Pancreas (tissue), 10 donors: ENCODE data around the gene PAPPA2. TPM values are rescaled to one million over a fixed set of nuclear protein-coding genes. Genes with fewer than 3 reads are reported as not detected.

Experiments used
- ATAC-seq, 4 donors: fragments of 200-7000 bp; cut with Tn5 transposase; one replicate each; pipeline versions ENCODE4 v1.8.0 to v1.9.1; 2020; ENCODE audit warnings: mild to moderate bottlenecking in 4 of 4, moderate library complexity in 4 of 4
- DNase-seq, 6 donors: peaks; one replicate each; pipeline ENCODE4 v3.0.0-alpha.2; 2020
- FAIRE-seq: peaks from 2 replicates; lab custom pipeline; 2012; peaks lifted over from hg19 to GRCh38; lab: Jason Lieb, UNC
- H3K27ac ChIP-seq, 4 donors: fragments of 200-600 bp; sonication (generic); 1 replicate in 3 of 4; 2 replicates in 1 of 4; pipeline versions ENCODE4 v1.5.0 to v1.8.0; 2020
- H3K27me3 ChIP-seq, 4 donors: fragments of 200-600 bp; one replicate each; pipeline ENCODE4 v1.8.0; 2021
- H3K36me3 ChIP-seq, 3 donors: fragments of 200-600 bp; sonication (generic) in 1 of 3; one replicate each; pipeline versions ENCODE4 v1.5.0 to v1.8.0; 2020 to 2021
- H3K4me1 ChIP-seq, 3 donors: fragments of 200-600 bp; one replicate each; pipeline ENCODE4 v1.8.0; 2021
- H3K4me3 ChIP-seq, 4 donors: fragments of 200-600 bp; sonication (generic) in 2 of 4; one replicate each; pipeline versions ENCODE4 v1.5.0 to v1.8.0; 2020 to 2021
- H3K9me3 ChIP-seq, 4 donors: fragments of 200-600 bp; one replicate each; pipeline ENCODE4 v1.8.0; 2021
- WGBS, 2 donors: extraction: QIAGEN DNeasy Blood & Tissue Kit; methylation state at CpG; one replicate each; pipeline ENCODE4 v1.1.7; 2013; 5-methylcytosine and 5-hydroxymethylcytosine counted together
- intact Hi-C, 3 donors: fragments of 100-400 bp; cut with DNase I; formaldehyde crosslinking; loops; one replicate each; pipeline versions ENCODE4 v1.11.1 to v1.14.2; 2022
- polyA plus RNA-seq, 2 donors: library from polyadenylated mRNA; stranded (reverse); fragments of 200-250 nt; gene quantifications; one replicate each; pipeline ENCODE4 v1.2.3, GENCODE V29; 2013
- total RNA-seq, 6 donors: library from RNA; stranded (reverse); fragmentation: NEBNext Ultra II Directional in 4 of 6; extraction: Animal tissue kit (Norgen Biotek cat#: 25700) in 4 of 6; gene quantifications; one replicate each; pipeline versions ENCODE4 v1.2.1 to v1.2.4, GENCODE V29; 2021 to 2023
- TF ChIP-seq, protein P1 (sequence below), 4 donors: fragments of 200-600 bp; sonication (generic) in 3 of 4; IDR thresholded peaks; one replicate each; pipeline versions ENCODE4 v1.5.0 to v1.8.0; 2021; ENCODE audit warnings: antibody characterized with exemption in 4 of 4
- donor health status: healthy with polysubstance abuse.
- donor health status: DM: no; HTN: no; CAD: no; lungs with moderate emphysema.
- donor health status: DM: no; HTN: no; CAD: no.
- donor health status: control.
- donor health status: control.
- donor health status: Bipolar disorder and iron deficiency.
- donor health status: DM: yes; HTN: yes; CAD: no.
- donor health status: DM: no; HTN: no; CAD: no.
- donor health status: DM: no; HTN: no; CAD: no.
- donor health status: DM: yes; HTN: yes; CAD: no.

The PAPPA2 gene
- total and polyA plus RNA-seq, 8 donors = 0.51 to 6.9 (median 2.0) TPM

DNA sequence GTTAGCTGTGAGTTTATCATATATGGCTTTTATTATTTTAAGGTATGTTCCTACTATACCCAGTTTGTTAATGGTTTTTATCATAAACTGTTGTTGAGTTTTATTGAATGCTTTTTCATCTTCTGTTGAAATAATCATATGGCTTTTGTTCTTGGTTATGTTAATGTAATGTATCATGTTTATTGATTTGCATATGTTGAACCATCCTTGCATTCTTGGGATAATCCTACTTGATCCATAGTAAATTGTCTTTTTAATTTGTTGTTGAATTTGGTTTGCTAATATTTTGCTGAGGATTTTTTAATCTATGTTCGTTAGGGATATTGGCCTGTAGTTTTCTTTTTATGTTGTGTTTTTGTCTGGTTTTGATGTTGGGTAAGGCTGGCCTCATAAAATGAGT, 185.6 kb downstream of the PAPPA2 start:
- WGBS, 2 donors = 67 to 79% methylated on average over 1 of the region's 1 CpG
- H3K36me3 ChIP-seq = no peaks in the 10 kb centered on the region
- no peak overlapping the region for H3K4me3 ChIP-seq
- TF ChIP-seq, protein P1, sequence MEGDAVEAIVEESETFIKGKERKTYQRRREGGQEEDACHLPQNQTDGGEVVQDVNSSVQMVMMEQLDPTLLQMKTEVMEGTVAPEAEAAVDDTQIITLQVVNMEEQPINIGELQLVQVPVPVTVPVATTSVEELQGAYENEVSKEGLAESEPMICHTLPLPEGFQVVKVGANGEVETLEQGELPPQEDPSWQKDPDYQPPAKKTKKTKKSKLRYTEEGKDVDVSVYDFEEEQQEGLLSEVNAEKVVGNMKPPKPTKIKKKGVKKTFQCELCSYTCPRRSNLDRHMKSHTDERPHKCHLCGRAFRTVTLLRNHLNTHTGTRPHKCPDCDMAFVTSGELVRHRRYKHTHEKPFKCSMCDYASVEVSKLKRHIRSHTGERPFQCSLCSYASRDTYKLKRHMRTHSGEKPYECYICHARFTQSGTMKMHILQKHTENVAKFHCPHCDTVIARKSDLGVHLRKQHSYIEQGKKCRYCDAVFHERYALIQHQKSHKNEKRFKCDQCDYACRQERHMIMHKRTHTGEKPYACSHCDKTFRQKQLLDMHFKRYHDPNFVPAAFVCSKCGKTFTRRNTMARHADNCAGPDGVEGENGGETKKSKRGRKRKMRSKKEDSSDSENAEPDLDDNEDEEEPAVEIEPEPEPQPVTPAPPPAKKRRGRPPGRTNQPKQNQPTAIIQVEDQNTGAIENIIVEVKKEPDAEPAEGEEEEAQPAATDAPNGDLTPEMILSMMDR (IDR thresholded peaks at IDR 0.05) = no peak
- FAIRE-seq (no peak), DNase-seq (no peak), ATAC-seq (no peak)
- H3K4me1 ChIP-seq = no peaks in the 10 kb centered on the region
- no peak overlapping the region for H3K27ac ChIP-seq
- intact Hi-C loops = no loop called here
- no peaks in the 10 kb centered on the region for H3K9me3 ChIP-seq
- no peaks in the 10 kb centered on the region for H3K27me3 ChIP-seq

DNA sequence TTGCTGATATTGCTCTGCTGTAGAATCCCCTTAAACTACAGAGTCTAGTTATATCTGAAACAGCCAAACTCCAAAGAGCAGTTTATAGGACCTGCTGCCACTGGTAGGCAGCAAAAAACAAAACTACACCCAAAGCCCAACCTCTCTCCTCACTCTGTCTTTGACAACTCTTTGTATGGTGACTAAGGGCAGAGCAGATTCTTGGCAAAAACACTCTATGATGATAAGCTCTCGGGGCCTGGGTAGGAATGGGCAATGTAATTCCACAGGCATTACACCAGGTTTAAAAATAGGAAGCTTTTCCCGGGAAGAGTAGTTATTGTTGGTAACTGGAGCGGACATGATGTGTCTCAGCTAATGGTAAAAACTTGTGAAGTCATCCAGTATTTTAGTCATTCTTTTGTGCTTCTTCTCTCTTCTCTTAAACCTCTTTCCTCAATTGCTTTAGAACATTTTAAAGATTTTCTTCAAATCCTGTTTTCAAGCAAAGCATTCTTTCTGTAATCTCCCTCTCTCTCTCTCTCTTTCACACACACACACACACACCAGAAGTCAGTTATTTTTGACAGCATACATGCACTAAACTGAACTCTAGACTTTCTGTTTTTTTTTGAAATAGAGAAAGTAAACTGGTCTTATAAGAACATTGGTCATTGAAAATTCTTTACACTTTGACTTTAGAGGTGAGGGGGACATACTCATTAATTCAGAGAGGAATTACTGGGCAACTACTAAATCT, 193.5 kb downstream of the PAPPA2 start:
- ATAC-seq = peak; percentile 98 to 99 (median 98)
- peak in 4 of 6 donors; percentile 17 to 61 (median 45) for DNase-seq
- TF ChIP-seq, protein P1 (IDR thresholded peaks at IDR 0.05) = no peak
- Histone ChIP-seq H3K4me1 (peaks cover 0 to 10% (median 0%) of the 10 kb centered on the region in 3 donors), H3K27ac (peak overlapping the region in 2 of 4 donors; percentile 72 to 78), H3K36me3 (no peaks in the 10 kb centered on the region), H3K9me3 (no peaks in the 10 kb centered on the region), H3K27me3 (no peaks in the 10 kb centered on the region), H3K4me3 (no peak overlapping the region)
- intact Hi-C loops = no loop called here
- 29 to 35% methylated on average over 3 of the region's 3 CpGs for WGBS, 2 donors
- peak; percentile 82 for FAIRE-seq

DNA sequence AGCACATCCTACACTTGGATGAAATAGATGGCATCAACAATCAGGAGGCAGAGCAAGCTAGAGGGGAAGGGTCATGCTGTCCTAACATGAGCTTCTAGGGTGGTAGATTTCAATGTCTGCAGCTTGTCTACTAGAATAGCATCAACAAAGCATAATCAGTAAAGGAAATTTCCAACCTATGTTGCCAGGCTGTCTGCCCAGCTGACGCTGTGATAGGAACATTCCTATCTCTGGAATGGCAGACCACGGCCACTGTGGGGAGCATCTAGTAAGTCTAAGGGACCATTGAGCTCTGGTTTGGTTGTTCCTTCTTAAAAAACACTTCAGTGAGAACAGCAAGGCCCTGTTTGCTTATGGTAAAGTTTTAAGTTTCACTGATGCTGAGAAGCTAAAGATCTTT, 206.8 kb downstream of the PAPPA2 start:
- 21 to 35% methylated on average over 2 of the region's 2 CpGs for WGBS, 2 donors
- Histone ChIP-seq H3K36me3 (no peaks in the 10 kb centered on the region), H3K9me3 (no peaks in the 10 kb centered on the region), H3K27me3 (no peaks in the 10 kb centered on the region), H3K4me3 (no peak overlapping the region), H3K27ac (peak overlapping the region in 2 of 4 donors; percentile 79 to 81), H3K4me1 (peaks cover 0 to 8% (median 7%) of the 10 kb centered on the region in 3 donors)
- intact Hi-C loops = no loop called here
- TF ChIP-seq, protein P1 (IDR thresholded peaks at IDR 0.05) = no peak
- DNase-seq (peak in 1 of 6 donors; percentile 36), ATAC-seq (peak in 2 of 4 donors; percentile 29 to 63), FAIRE-seq (no peak)

DNA sequence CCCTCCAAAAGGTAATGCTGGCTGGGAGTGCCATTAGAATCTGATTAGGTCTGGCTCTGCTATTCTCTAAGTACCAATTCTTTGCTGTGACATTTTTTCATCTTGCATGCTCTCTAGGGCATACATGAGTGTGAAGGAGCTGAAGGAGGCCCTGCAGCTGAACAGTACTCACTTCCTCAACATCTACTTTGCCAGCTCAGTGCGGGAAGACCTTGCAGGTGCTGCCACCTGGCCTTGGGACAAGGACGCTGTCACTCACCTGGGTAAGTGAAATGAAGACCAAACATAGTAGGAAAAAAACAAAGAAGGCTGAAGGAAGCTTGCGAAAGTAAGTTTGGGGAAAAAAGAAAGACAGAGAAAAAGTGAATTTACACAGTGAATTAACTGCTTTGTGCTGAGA, 207.9 kb downstream of the PAPPA2 start:
- Histone ChIP-seq H3K36me3 (no peaks in the 10 kb centered on the region), H3K4me1 (peaks cover 0 to 14% (median 7%) of the 10 kb centered on the region in 3 donors), H3K9me3 (no peaks in the 10 kb centered on the region), H3K27me3 (no peaks in the 10 kb centered on the region), H3K27ac (peak overlapping the region in 3 of 4 donors; percentile 14 to 81 (median 79)), H3K4me3 (no peak overlapping the region)
- intact Hi-C loops = no loop called here
- 25 to 32% methylated on average over 3 of the region's 3 CpGs for WGBS, 2 donors
- TF ChIP-seq, protein P1 (IDR thresholded peaks at IDR 0.05) = no peak
- DNase-seq (peak; percentile 71 to 90 (median 80)), FAIRE-seq (no peak), ATAC-seq (peak; percentile 97 to 100 (median 98))
